Mesendoderm (in vitro differentiated cells): ENCODE measurements around the gene NME3.

ENCODE experiments used
- DNase-seq: peaks from one replicate; pipeline ENCODE4 v3.0.0; 2013
- H2AK5ac ChIP-seq: 2 replicates; pipeline ENCODE4 v1.6.1; 2013; ENCODE audit warnings: low read length, inconsistent platforms
- H2BK120ac ChIP-seq: 2 replicates; pipeline ENCODE4 v1.6.1; 2013; ENCODE audit warnings: low read depth, mild to moderate bottlenecking, low read length, moderate library complexity, mixed read lengths
- H2BK15ac ChIP-seq: replicated peaks from 2 replicates; pipeline ENCODE4 v1.6.1; 2013; ENCODE audit warnings: low read depth, mild to moderate bottlenecking, moderate library complexity
- H2BK5ac ChIP-seq: 2 replicates; pipeline ENCODE4 v1.6.1; 2013; ENCODE audit warnings: low read length, inconsistent platforms
- H3K18ac ChIP-seq: 2 replicates; pipeline ENCODE4 v1.6.1; 2013; ENCODE audit warnings: mild to moderate bottlenecking, low read length, mixed read lengths
- H3K23ac ChIP-seq: one replicate; pipeline ENCODE4 v1.6.1; 2013; ENCODE audit warnings: low read length
- H3K27ac ChIP-seq: 2 replicates; pipeline ENCODE4 v1.5.1; 2013; ENCODE audit warnings: low read depth, mild to moderate bottlenecking, inconsistent platforms, low read length, moderate library complexity
- H3K27me3 ChIP-seq: 2 replicates; pipeline ENCODE4 v1.6.1; 2013; ENCODE audit warnings: low read length, control low read depth, mild to moderate bottlenecking, inconsistent platforms; ENCODE audit not compliant: insufficient read depth, poor library complexity
- H3K36me3 ChIP-seq: 2 replicates; pipeline ENCODE4 v1.6.1; 2013; ENCODE audit warnings: low read length, inconsistent platforms; ENCODE audit not compliant: control insufficient read depth, insufficient read depth
- H3K4ac ChIP-seq: one replicate; pipeline ENCODE4 v1.6.1; 2013; ENCODE audit warnings: low read depth, mild to moderate bottlenecking, low read length, moderate library complexity
- H3K4me1 ChIP-seq: 2 replicates; pipeline ENCODE4 v1.6.1; 2013; ENCODE audit warnings: low read depth, low read length, inconsistent platforms; ENCODE audit not compliant: control insufficient read depth
- H3K4me2 ChIP-seq: 2 replicates; pipeline ENCODE4 v1.6.1; 2013; ENCODE audit warnings: low read length
- H3K4me3 ChIP-seq: 2 replicates; pipeline ENCODE4 v1.5.1; 2013; ENCODE audit warnings: mild to moderate bottlenecking, low read length
- H3K56ac ChIP-seq: one replicate; pipeline ENCODE4 v1.6.1; 2013; ENCODE audit warnings: low read length
- H3K79me1 ChIP-seq: 2 replicates; pipeline ENCODE4 v1.6.1; 2013; ENCODE audit warnings: low read length, inconsistent platforms
- H3K79me2 ChIP-seq: 2 replicates; pipeline ENCODE4 v1.6.1; 2013; ENCODE audit warnings: mild to moderate bottlenecking, low read length; ENCODE audit not compliant: control insufficient read depth, insufficient read depth
- H3K9ac ChIP-seq: 2 replicates; pipeline ENCODE4 v1.6.1; 2013; ENCODE audit warnings: low read length, inconsistent platforms
- H4K5ac ChIP-seq: one replicate; pipeline ENCODE4 v1.6.1; 2013; ENCODE audit warnings: low read length
- H4K8ac ChIP-seq: one replicate; pipeline ENCODE4 v1.6.1; 2013; ENCODE audit warnings: low read depth, mild to moderate bottlenecking, control low read depth, low read length, moderate library complexity
- WGBS: extraction: QIAGEN DNeasy Blood & Tissue Kit; methylation state at CpG from one replicate; pipeline ENCODE4 v1.1.7; 2013; ENCODE audit warnings: low lambda C conversion rate, missing lambda C conversion rate; ENCODE audit not compliant: insufficient coverage; ENCODE audit errors: extremely low coverage; 5-methylcytosine and 5-hydroxymethylcytosine counted together

The NME3 gene

GRCh38 chr16:1743376-1744337 lies 27.7 kb downstream of the NME3 start:
- Histone ChIP-seq H4K5ac (no peak overlapping the region), H2BK15ac (no peak overlapping the region), H3K79me1 (no peaks in the 10 kb centered on the region), H3K56ac (no peak overlapping the region), H4K8ac (no peak overlapping the region), H2BK5ac (no peak overlapping the region), H3K36me3 (no peaks in the 10 kb centered on the region), H3K18ac (no peak overlapping the region), H3K4ac (no peak overlapping the region), H3K23ac (no peak overlapping the region), H3K9ac (no peak overlapping the region), H3K4me1 (no peaks in the 10 kb centered on the region), H2AK5ac (no peak overlapping the region), H3K79me2 (no peaks in the 10 kb centered on the region), H3K27ac (no peak overlapping the region), H3K4me2 (no peak overlapping the region), H3K27me3 (no peaks in the 10 kb centered on the region), H3K4me3 (no peak overlapping the region), H2BK120ac (no peak overlapping the region)
- DNase-seq: no peak
- WGBS: no CpG with 5 or more reads among the region's 32 CpGs

DNA sequence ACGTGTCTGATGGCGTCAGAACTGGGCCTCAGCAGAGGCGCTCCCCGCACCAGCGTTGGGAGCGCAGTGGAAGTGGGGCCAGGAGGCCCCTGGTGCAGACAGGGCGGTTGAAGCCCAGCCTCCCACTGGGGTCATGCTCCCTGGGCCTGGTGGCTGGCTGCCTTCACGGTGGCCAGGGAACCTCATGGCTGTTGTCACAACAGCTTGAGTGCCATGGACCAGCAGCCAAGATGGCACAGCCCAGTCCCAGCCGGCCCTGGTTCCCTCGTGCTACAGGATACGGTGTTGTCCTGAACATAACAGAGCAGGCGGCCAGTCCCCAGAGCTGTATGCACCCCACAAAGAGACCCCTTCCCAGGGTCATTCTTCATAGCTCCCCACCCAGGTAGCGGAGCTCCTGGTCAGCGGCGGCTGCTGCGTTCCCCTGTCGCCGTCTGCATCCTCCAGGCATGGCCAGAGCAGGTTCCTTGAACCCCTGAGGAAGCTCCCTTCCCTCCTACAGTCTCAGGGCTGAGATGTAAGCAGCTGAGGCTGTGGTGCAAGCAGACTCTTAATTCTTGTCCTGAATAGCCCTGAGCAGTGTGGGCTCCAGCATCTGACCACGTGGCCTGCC lies 29.7 kb downstream of the NME3 start:
- Histone ChIP-seq H3K9ac (no peak overlapping the region), H3K23ac (no peak overlapping the region), H4K5ac (no peak overlapping the region), H3K79me2 (no peaks in the 10 kb centered on the region), H3K4ac (no peak overlapping the region), H4K8ac (no peak overlapping the region), H3K56ac (no peak overlapping the region), H3K27me3 (no peaks in the 10 kb centered on the region), H3K18ac (no peak overlapping the region), H3K79me1 (no peaks in the 10 kb centered on the region), H3K4me1 (no peaks in the 10 kb centered on the region), H3K4me3 (no peak overlapping the region), H2AK5ac (no peak overlapping the region), H2BK120ac (no peak overlapping the region), H2BK15ac (no peak overlapping the region), H3K36me3 (no peaks in the 10 kb centered on the region), H2BK5ac (no peak overlapping the region), H3K4me2 (no peak overlapping the region), H3K27ac (no peak overlapping the region)
- DNase-seq: no peak
- no CpG with 5 or more reads among the region's 19 CpGs for WGBS

DNA sequence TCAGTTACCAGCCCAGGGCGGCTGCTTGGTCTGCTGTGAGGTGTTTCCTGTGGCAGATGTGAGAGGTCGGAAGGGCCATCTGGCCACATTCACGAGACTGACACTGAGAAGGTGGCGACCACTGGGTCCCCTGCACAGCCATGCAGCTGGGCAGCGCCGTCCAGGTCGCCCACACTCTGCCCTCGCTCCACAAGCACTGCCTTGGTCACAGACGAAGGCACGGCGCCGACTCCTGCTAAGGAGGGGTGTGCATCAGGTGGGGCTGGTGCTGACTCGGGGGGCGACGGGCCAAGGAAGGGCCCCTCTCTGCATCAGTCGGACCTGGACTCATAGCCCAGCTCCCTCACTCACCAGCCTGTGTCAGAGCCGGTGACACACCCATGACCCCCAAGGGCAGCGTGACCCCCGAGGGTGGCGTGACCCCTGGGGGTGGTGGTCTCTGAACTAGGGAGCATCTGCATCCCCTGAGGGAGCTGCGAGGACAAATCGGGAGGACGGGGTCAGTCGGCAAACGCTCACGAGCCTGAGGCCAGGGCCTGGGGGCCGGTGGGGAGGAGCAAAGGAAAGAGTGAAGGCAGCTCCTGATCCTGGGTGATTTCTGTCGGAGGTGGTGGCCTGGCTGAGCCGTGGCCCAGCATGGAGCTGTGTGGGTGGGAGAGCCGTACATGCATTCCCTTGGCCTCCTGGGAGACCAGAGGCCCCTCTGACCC lies 30.4 kb downstream of the NME3 start:
- WGBS: no CpG with 5 or more reads among the region's 30 CpGs
- Histone ChIP-seq H3K79me1 (no peaks in the 10 kb centered on the region), H2BK120ac (no peak overlapping the region), H2BK15ac (no peak overlapping the region), H4K5ac (no peak overlapping the region), H3K56ac (no peak overlapping the region), H3K27me3 (no peaks in the 10 kb centered on the region), H2AK5ac (no peak overlapping the region), H3K36me3 (no peaks in the 10 kb centered on the region), H2BK5ac (no peak overlapping the region), H4K8ac (no peak overlapping the region), H3K18ac (no peak overlapping the region), H3K4me3 (no peak overlapping the region), H3K79me2 (no peaks in the 10 kb centered on the region), H3K27ac (no peak overlapping the region), H3K4me2 (no peak overlapping the region), H3K9ac (no peak overlapping the region), H3K4ac (no peak overlapping the region), H3K23ac (no peak overlapping the region), H3K4me1 (no peaks in the 10 kb centered on the region)
- no peak for DNase-seq

DNA sequence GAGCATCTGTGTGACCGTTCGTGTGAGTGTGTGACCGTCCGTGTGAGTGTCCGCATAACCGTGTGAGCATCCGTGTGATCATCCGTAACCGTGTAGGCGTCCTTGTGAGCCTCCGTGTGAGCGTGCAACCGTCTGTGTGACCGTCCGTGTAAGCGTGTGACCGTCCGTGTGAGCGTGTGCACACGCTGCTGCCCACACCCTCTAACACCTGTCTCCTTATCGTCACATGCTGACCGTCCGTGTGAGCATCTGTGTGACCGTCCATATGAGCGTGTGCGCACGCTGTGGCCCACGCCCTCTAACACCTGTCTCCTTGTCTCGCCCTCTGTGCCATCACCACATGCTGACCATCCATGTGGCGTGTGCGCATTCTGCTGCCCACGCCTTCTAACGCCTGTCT lies 31.1 kb downstream of the NME3 start:
- Histone ChIP-seq H3K4me3 (no peak overlapping the region), H3K79me1 (no peaks in the 10 kb centered on the region), H3K4me1 (no peaks in the 10 kb centered on the region), H2BK5ac (no peak overlapping the region), H3K9ac (no peak overlapping the region), H4K5ac (no peak overlapping the region), H3K27ac (no peak overlapping the region), H4K8ac (no peak overlapping the region), H3K23ac (no peak overlapping the region), H3K56ac (no peak overlapping the region), H2BK15ac (no peak overlapping the region), H3K4ac (no peak overlapping the region), H2BK120ac (no peak overlapping the region), H2AK5ac (no peak overlapping the region), H3K36me3 (no peaks in the 10 kb centered on the region), H3K18ac (no peak overlapping the region), H3K79me2 (no peaks in the 10 kb centered on the region), H3K27me3 (no peaks in the 10 kb centered on the region), H3K4me2 (no peak overlapping the region)
- WGBS: no CpG with 5 or more reads among the region's 33 CpGs
- DNase-seq: no peak

DNA sequence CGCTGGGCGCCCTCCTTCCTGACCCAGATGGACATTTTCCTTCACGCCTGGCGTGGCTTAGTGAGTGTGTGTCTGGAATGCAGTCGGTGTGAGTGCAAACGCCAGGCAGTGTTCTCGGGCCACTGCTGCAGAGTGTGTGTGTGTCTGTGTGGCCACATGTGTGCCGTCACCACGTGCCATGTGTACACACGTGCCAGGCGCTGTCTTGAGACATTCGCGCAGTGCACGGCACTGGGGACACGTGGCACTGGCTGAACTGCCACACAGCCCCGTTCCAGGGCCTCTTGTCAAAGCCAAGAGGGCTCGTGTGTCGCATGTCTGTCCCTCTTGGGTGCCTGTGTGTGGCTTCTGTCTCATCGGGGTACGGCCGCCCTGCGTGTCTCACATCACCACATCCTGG lies 36.5 kb downstream of the NME3 start:
- Histone ChIP-seq H3K27me3 (no peaks in the 10 kb centered on the region), H3K23ac (no peak overlapping the region), H3K79me1 (no peaks in the 10 kb centered on the region), H3K4ac (no peak overlapping the region), H3K79me2 (no peaks in the 10 kb centered on the region), H3K9ac (no peak overlapping the region), H3K56ac (no peak overlapping the region), H3K4me3 (no peak overlapping the region), H3K4me2 (no peak overlapping the region), H3K36me3 (no peaks in the 10 kb centered on the region), H4K5ac (no peak overlapping the region), H3K18ac (no peak overlapping the region), H3K4me1 (no peaks in the 10 kb centered on the region), H3K27ac (no peak overlapping the region), H4K8ac (no peak overlapping the region), H2BK120ac (no peak overlapping the region), H2AK5ac (no peak overlapping the region), H2BK5ac (no peak overlapping the region), H2BK15ac (no peak overlapping the region)
- no peak for DNase-seq
- no CpG with 5 or more reads among the region's 22 CpGs for WGBS
